NCI-H446 treated with DMSO at 0.1 percent for 48 hours (cell line): ENCODE results near the gene PHACTR1.

Experiments used
- DNase-seq: peaks from one replicate; lab custom pipeline; 2025; lab: John Stamatoyannopoulos, UW

Gene PHACTR1

DNA sequence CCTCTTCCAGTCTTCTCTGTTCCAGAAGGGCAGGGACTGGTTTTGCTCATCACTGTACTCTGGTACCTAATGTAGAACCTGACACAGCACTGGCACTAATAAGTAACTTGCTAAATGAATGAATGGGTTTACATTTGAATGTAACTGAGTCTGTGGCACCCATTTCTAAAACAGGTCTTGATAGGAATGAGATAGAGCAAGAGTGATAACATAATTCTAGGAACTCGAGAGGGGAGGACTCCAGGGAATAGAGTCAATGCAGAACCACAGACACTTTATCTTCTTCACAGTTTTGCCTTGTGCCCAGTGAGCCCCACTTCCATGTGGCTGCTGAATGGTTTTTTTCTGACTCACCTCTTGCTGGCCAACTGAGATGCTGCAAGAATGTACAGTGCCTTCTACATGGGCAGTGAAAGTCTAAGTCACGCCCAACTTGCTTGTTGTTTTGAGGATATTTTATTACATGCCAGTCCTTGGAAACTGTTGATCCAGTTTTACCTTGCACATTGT lies 550.6 kb downstream of the PHACTR1 start:
- DNase-seq, result no peak

DNA sequence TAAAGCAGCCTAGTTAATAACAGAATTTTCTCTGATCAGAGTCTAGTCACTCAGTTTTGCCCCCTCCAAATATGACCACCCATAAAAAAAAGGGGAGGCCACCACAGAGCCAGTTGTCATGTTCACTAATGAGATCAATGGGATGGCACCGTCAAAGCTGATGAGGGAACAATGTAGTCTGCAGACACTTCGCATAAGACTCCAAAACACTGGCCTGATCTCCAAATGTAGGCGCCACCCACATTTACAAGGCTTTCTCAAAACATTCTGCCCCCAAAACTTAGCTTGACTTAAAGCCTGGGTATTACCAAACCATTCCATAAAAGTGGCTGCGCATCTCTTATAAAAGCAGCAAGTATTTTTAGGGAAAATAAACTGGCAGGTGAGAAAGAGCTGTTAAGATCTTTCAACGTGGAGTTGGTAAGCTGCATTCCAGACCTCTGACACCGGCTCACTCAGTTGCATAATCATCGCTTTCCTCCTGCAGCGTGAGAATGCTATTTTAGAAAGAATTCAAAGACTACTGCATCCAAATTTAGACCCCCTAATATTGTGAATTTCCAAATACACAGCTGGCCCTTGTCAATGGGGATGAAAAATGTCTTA lies 552.4 kb downstream of the PHACTR1 start:
- no peak for DNase-seq

DNA sequence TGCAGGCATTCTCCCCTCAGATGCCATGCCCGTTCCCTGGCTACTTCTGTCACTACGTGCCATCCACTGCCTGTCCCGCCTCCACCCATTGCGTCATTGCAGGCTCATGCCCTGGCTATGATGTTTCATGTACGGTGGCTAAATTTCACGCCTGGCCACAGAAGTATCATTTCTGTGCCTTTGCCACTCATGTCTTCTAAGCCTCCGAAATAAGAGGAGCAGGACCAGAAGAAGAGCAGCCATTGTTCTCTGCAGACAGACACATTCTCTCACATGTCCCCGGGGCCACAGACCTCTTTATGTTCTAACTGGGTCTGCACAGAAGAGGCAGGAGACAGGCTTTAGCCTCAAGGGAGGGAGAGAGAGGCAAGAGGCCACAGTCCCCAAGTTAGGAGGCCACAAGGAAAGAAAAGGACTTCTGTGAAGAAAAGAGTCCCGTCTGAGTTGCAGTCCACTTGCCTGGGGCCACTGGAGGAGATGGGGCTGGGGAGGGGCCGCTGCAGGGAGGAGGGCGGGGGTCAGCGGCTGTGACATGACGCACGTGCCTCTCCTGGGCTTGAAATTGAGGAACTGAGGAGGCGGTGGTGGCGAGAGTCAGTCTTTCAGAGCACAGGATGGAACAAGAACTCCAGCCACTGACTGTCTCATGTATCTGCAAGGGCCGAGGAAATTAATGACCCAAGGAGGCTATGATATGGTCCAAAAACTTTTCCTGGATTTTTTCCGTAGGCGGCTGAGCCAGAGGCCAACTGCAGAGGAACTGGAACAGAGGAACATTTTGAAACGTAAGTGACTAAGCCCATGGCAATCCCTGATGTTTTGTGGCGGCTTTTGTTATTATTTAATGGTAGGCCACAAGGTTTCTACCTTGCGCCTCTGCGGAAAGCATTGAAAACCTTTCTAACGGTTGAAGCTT lies 555.8 kb downstream of the PHACTR1 start:
- no peak for DNase-seq

DNA sequence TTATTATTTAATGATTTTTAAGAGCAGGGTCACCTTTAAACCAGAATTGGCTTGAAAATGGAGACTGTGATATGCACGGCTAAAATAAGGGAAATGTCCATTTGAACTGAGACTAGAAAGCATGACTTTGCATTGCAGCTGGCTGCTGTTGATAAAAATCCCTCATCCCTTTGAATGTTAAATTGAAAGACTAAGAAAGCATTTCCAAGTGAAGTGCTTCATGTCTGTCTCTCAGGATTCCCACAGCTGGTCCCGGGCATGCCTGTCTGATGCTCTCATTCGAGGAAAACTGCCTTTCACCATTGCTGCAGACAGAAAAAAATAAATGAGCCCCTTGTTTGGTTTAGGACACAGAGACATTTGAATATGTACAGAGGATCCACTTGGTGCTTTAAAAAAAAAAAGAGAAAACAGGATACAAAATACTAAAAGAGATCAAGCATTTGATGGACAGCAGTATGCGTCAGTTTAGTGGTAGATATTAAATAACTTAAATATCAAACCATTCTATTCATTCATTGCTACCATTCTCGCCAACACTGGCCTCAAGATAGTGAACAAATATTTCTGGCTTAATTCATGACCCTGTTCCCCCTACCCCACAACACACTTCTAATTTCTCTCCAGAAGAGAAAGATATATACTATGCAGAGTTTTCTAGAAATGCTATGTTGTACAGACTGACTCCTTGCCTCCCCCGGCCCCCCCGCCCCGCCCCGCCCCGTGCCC lies 556.8 kb downstream of the PHACTR1 start:
- no peak for DNase-seq

DNA sequence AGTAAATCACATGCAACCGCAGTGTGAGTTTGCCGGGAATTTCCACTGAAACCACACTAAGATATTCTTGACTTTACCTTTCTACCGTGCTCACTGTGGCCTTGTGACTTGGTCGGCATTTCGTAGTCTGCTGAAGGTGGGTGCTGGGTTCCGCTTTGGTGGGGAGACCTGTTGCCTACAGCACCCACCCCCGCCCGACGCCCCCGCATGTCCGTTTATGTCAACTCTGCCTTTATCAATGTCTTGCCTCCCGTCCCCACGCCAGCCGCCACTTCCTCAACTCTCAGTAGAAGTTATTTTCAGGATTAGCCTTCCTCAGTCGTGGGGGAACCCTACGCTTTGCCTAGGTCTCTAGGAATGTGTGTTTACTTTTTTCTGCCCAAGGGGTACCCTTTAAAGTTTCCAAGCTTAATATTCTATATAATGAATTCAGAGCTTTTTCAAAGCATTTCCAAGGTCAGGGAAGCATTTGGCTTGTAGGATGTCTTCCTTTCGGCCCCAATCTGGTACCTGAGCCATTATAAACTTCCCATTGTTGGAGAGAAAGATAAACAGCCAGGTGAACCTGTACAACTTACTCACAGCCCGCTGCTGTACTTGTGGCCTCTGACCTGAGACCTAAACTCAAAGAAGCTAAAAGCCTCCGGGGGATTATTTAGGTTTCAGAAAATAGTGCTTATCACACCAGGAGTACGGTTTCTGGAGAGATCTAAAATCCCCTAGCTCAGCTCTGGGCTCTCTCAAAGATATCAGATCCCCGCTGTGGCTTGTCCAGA lies 557.6 kb downstream of the PHACTR1 start:
- DNase-seq, result no peak

DNA sequence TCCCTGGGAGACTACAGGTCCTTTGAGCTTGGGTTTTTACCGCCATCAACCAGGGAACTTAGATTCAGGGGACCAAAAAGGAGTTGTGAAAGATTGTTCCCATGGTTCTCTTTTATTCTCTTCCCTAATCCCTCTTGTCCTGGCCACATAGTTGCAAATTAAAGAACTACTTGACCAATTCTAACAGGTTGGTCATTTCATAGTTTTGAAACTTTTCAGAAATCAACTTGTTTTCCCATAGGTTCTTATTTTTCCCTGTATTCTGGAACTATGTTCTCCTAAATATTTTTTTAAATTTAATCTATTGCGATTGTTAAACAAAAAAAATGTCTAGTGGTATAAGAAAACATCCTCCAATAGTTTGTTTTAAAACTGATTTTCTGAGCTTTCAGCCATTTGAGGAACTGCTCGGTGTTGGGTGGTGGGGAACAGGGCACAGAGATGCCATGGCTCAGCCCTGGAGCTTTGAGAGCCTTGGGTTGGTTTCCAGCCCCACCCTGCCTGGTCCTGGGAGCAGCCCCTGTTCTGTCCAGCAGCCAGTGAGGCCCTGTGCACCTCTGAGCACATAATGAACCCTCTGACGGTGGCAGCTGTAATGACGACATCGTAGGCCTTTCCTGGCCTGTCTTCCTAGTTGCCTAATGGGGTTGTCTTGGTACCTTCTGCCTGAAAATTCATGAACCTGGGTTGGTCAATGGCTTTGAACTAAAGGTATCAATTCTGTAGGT lies 558.3 kb downstream of the PHACTR1 start:
- no peak for DNase-seq

DNA sequence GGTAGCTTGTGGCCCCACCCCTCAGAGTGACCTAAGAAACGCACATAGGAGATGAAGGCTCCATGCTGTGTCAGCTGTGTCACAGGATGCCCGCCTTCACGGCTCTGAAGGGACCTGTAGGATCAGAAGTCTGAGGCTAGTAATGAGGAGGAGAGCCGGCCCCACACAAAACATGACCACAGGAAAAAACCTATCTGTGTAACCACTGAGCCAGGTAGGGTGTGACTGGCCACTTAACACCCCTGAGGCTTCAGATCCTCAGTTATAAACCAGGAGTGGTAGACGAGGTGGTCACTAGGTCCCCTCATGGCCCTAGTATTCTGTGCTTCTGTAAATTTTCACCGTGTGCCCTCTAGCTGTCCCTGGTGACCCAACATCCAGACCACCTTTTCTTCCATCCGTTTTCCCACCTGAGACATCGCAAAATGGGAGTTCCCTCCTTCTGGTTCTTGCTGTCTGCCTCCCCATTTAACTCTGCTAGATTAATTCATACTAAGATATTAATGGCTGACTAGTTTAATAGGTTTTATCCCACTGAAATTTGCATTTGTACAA lies 558.9 kb downstream of the PHACTR1 start:
- DNase-seq, result no peak

DNA sequence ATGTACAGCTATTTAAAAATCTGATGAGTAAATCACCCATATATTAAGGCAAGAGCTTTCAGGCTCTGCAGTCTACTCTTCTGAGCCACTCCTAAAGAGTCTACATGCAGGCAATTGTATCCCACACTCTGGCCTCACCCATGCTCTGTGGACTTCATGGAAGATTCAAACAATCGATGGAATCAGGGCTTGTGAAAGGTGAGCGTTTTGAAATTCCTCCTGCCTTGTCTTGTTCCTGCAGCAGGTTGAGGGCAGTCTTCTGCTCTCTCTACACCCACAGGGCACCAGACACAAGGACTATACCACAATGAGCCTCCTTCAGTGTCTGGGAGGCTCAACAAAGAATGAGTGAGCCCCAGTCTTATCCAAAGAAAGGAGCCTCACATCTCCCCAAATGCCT lies 560.7 kb downstream of the PHACTR1 start:
- DNase-seq, result no peak

DNA sequence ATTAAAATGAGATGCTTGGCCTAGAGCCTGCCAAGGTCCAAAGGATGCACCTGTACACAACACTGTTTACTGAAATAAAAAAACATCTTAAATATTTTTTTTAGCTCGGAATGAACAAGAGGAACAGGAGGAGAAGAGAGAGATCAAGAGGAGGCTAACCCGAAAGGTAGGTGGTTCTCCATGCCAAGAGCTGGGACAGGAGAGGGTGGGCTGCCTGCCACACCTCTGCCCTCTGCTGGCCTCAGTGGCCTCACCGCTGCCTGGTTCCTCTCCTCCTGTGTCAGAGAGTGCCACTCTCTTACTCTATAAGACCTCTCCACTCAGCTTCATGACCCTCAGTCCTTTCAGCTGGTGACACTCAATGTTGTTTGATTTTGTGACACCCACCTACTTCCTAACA lies 561.6 kb downstream of the PHACTR1 start:
- no peak for DNase-seq

DNA sequence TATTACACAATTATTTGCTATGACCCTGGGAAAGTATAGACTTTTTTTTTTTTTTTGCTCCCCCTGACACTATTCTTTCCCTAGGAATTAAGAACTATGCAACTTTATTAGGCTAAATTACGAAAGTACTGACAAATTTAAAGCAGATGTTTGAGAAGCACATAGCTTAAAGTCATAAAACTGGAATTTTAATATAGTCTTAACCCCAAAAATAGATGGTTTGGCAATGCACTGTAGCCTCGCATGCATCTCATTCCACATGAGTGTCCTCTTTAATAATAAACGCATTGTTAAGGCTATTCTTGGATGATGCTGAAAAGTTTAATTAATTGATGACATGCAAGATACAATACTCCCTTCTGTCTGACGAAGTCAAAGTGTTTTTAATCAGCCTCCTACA lies 562.4 kb downstream of the PHACTR1 start:
- no peak for DNase-seq

DNA sequence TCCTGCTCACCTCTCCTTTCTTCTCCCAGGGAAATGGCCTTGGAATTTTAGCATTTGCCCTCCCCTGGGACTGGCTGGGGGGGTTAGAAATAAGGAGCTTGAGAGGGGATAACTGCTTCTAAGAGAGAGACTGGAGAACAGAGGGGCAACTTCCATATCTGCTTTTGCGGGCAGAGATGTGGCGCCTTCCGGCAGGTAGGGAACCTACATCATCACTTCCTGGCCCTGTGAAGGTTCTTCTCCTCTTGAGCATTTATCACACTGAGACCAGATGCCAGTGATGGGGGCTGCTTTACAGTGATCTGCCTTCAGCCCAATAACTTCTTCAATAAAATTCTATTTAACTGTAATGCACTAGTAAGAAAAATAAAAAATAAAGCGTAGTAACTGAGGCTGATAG lies 563.7 kb downstream of the PHACTR1 start:
- no peak for DNase-seq

DNA sequence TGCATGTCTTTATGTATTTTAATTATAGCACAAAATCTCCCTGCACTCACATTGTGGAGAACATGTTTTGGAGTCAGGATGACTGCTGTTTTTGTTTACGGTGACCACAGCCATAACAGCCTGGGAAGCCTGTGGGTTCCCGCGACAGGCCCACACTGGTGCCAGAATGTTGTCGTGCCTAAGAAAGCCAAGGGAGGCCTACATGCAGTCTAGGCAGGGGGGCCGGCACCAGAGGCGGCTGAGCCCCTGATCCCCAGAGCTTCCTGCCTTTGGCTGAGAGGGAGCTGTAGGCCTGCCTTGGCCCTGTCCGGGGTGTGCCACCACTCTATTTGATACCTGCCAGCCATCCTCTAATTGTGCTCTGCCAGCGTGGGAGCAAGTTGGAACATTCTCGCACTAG lies 565.1 kb downstream of the PHACTR1 start:
- DNase-seq, result no peak

DNA sequence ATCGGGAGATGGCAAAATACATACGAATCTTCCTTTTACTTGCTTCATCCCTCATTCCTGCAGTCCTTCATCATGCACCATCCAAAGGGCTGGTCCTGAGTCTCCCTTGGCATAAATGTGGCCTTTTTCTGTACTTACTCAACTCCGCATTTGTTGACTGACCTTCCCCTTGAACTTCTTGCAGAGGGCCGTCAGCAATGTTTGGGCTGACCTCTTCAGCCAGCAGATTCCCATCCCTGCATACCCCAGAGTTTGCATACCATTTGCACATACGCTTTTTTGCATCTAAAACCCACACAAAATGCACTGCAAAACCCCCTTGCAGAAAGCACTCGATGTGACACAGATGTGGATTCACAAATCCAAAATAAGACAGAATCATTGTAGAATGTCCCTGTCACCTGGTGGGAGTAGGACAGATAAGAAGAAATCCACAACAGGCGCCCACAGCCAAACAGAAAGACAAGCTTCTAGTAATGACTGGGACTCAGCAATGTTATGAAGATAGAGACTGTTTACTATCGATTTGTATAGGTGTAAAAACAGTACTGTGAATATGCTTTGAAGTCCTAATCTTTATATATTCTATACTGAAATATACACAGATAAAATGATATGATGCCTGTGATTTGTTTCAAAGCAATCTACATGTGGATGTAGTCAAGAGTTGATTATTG lies 566.0 kb downstream of the PHACTR1 start:
- no peak for DNase-seq

DNA sequence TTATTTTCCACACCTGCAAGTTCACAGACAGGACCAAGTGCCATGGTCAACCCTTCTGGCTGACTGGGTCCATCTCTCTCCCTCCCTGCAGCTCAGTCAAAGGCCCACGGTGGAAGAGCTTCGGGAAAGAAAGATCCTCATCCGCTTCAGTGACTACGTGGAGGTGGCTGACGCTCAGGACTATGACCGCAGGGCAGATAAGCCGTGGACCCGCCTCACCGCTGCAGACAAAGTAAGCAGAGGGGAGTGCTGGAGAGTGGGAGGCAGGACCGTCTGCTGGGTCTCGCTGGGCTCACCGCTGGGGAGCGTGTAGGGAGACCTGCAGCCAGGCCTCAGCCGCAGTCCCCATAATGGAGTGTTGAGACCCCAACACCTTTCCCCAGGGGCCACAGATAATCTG lies 566.8 kb downstream of the PHACTR1 start:
- DNase-seq, result no peak

DNA sequence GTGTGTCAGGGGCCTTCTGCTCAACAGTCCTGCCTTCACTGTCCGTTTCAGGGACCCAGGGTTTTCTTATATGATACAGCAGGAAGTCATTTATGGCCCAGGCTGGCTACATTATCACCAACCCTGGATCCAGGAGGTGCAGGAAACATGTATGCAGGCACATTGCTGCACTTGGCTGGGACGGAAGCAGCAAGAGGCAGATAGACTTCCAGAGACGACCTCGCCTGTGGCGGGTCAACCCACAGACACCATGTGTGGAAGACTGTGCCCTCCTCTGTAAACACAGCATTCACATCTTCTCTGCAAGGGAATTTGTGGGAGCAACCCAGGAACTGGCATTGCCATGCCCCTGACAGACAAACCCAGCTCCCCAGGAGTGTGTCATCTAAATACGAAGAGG lies 568.1 kb downstream of the PHACTR1 start:
- no peak for DNase-seq

DNA sequence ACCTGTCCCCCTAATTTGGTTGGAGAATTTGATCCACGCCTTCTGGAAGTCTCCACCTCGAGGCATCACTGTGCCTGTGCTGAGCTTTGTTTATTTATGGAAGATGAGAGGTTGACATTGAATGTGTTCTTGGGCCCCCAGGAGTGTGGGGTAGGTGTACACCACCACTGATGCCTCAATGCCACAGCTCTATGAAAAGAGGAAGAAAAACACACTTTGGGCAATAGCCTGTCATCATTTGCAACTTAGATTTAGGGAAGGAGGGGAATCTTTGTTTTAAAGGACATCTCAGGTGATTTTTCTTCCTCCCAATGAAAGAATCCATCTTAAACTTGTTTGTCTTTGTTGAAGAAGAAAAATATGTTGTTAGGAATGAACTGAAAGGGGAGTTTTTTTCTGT lies 569.1 kb downstream of the PHACTR1 start:
- DNase-seq, result no peak

DNA sequence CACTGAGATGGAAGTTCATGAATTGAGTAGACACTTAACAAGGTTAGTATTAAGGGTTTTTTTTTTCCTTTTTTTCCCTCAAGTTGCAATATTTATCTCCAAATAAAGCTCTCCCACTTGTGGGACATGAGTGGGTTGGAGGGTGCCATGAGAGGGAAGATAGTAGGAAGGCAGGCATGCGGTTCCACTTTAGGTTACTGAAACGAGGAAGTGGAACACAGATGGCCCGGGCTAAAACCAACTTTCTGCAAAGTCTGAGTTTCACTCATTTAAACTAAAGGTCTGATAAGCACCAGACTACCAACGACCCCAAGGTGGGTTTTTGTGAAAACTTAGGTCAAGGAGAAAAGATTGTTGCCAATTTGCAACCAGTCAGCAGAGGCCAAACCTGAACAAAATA lies 569.6 kb downstream of the PHACTR1 start:
- DNase-seq, result no peak

DNA sequence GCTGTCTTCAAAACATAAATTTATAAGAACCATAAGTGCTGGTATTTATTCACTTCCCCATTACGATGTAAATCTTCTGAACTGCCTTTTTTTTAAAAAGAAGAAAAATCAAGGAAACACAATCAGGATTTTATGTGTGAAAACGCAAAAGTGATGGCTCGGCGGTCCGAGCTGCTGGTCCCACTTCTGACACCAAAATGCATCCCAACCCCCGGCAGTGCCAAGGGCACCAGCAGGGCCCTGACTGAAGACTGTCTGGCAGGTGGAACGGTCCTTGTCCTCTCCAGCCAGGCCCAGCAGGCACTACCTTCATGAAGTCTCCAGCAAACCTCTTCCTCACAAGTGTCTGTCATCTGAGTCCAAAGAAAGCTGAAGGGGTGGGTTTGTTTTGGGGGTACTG lies 570.5 kb downstream of the PHACTR1 start:
- no peak for DNase-seq

DNA sequence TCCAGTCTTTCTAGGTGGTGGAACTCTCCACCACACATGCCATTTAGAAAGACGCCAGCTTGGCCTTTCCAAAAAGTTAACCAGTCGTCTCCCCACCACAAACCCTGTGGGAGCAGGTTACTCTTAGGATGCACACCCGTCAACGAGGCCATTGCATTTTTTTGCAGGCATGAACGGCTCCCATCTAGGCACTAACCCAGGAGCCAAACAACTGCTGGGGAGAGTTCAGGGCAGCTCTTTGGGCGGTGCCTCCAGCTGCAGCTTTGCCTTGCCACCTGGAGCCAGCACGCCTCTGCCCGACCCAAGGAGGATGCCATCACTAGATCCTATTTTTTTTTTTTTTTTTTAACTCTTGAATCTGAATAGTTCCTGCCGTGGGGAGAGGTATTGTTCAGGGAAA lies 571.9 kb downstream of the PHACTR1 start:
- no peak for DNase-seq

DNA sequence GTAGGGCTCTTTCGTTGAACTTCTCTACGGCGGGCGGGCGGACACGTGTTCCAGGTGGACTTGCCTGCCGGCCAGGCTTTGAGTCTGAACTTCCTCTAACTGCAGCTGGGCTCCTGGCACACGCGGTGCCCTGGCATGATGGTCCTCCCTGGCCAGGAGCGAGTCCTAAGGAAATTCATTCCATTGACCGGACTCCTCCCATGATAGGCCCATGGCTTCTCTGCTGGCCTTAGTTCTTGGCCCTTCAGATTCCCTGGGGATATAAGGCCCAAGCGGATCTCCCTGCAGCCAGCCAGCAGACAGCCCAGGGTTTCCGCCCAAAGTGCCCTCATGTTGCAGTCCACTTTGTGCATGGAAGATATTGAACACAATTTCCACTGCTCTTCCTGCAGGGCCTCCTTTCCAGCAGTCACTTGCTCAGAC lies 572.4 kb downstream of the PHACTR1 start:
- no peak for DNase-seq
